ENCODE measurements around the gene UNK.

UNK gene

GRCh38 chr17:75873587-75874322, 89.1 kb downstream of the UNK start:
- DNase-seq (ENCODE audit: low read depth) = no peak

GRCh38 chr17:75874323-75875181, 89.9 kb downstream of the UNK start:
- DNase-seq (ENCODE audit: low read depth) = no peak

Measured in T follicular helper cell (primary cell).